Epithelial cell of esophagus (primary cell): ENCODE data around the gene SMAD1.

Experiments
- DNase-seq: peaks from one replicate; pipeline ENCODE4 v3.0.0; 2010; ENCODE audit warnings: low read depth
- H3K4me3 ChIP-seq: 2 replicates; pipeline ENCODE4 v1.5.1; 2011; ENCODE audit warnings: mild to moderate bottlenecking, low read length, control low read depth
- CTCF ChIP-seq: IDR thresholded peaks from 2 replicates; pipeline ENCODE4 v1.5.1; 2011; ENCODE audit warnings: low read depth, mild to moderate bottlenecking, low read length, control low read depth, inconsistent platforms; ENCODE audit not compliant: insufficient read depth; ENCODE audit errors: missing control alignments

Gene SMAD1

GRCh38 chr4:145481942-145482208 lies 222 bp downstream of the SMAD1 start:
- no peak for TF ChIP-seq CTCF
- peak overlapping the region; percentile 64 for H3K4me3 ChIP-seq
- DNase-seq: no peak

- DNase-seq: peak; percentile 73
- TF ChIP-seq CTCF: no peak
- H3K4me3 ChIP-seq: peak overlapping the region; percentile 64
Observed at GRCh38 chr4:145482209-145483037, 770 bp downstream of the SMAD1 start.

DNA sequence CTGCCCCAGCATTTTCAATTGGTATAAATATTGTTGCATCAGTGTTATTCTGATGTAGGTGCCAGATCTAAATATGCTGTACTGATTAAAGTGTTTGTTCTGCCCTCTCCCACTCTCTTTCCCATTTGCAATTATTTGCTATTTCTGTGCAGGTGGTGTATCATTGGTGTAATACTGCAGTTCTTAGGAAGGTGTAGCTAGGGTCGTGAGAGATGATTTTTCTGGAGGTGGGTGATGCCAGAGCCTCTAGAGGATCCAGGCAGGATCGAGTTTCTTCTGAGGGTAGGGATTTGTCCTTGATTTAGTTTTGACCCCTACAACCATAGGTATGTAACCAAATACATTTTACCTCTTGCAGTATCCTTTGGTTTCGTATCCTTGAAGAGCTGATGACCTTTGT lies 1.9 kb downstream of the SMAD1 start:
- peak overlapping the region; percentile 64 for H3K4me3 ChIP-seq
- DNase-seq: no peak
- TF ChIP-seq CTCF: no peak

GRCh38 chr4:145484225-145484846 lies 2.7 kb downstream of the SMAD1 start:
- DNase-seq: no peak
- H3K4me3 ChIP-seq: no peak overlapping the region
- no peak for TF ChIP-seq CTCF

GRCh38 chr4:145485120-145485519 lies 3.5 kb downstream of the SMAD1 start:
- DNase-seq: no peak

GRCh38 chr4:145486603-145487002 lies 5.0 kb downstream of the SMAD1 start:
- no peak for DNase-seq
- TF ChIP-seq CTCF: no peak
- no peak overlapping the region for H3K4me3 ChIP-seq

More at GRCh38 chr4:145485120-145485519, 3.5 kb downstream of the SMAD1 start:
- no peak overlapping the region for H3K4me3 ChIP-seq
- no peak for TF ChIP-seq CTCF

- H3K4me3 ChIP-seq: no peak overlapping the region
- DNase-seq: no peak
- no peak for TF ChIP-seq CTCF
Observed at GRCh38 chr4:145487631-145488030, 6.0 kb downstream of the SMAD1 start.
